SK-N-SH treated with all-trans-retinoic acid at 6 μM for 48 hours (cell line): ENCODE data around the gene RARS2.

ENCODE experiments used
- CREB5 ChIP-seq: fragments of 250-450 bp; sonication (Bioruptor Pico); IDR thresholded peaks from 2 replicates; pipeline ENCODE4 v1.5.1; 2020; ENCODE audit warnings: low read depth, mild to moderate bottlenecking, moderate library complexity
- CSRNP3 ChIP-seq: fragments of 250-450 bp; sonication (Bioruptor Pico); IDR thresholded peaks from 2 replicates; pipeline ENCODE4 v1.5.1; 2021; ENCODE audit warnings: mild to moderate bottlenecking, moderate library complexity
- GLIS3 ChIP-seq: fragments of 250-450 bp; sonication (Bioruptor Pico); IDR thresholded peaks from 2 replicates; pipeline ENCODE4 v1.5.0; 2020; ENCODE audit warnings: mild to moderate bottlenecking, moderate library complexity
- PATZ1 ChIP-seq: fragments of 250-450 bp; sonication (Bioruptor Pico); IDR thresholded peaks from 2 replicates; pipeline ENCODE4 v1.8.0; 2020; ENCODE audit warnings: mild to moderate bottlenecking, moderate library complexity, borderline replicate concordance
- RARB ChIP-seq: fragments of 250-450 bp; sonication (Bioruptor Pico); IDR thresholded peaks from 2 replicates; pipeline ENCODE4 v1.8.0; 2021; ENCODE audit warnings: mild to moderate bottlenecking, moderate library complexity
- SNAI2 ChIP-seq: fragments of 250-450 bp; sonication (Bioruptor Pico); IDR thresholded peaks from 2 replicates; pipeline ENCODE4 v1.5.0; 2020; ENCODE audit warnings: mild to moderate bottlenecking, moderate library complexity
- TSHZ2 ChIP-seq: fragments of 250-450 bp; sonication (Bioruptor Pico); IDR thresholded peaks from 2 replicates; pipeline ENCODE4 v1.5.0; 2020; ENCODE audit warnings: mild to moderate bottlenecking, moderate library complexity
- ZFP3 ChIP-seq: fragments of 250-450 bp; sonication (Bioruptor Pico); IDR thresholded peaks from 2 replicates; pipeline ENCODE4 v1.5.0; 2020; ENCODE audit warnings: mild to moderate bottlenecking, moderate library complexity
- ZFP30 ChIP-seq: fragments of 450-650 bp; formaldehyde crosslinking; IDR thresholded peaks from 2 replicates; pipeline ENCODE4 v1.5.0; 2022; ENCODE audit warnings: mild to moderate bottlenecking, moderate library complexity
- ZNF70 ChIP-seq: fragments of 450-650 bp; formaldehyde crosslinking; IDR thresholded peaks from 2 replicates; pipeline ENCODE4 v1.5.0; 2020; ENCODE audit warnings: mild to moderate bottlenecking, moderate library complexity

DNA sequence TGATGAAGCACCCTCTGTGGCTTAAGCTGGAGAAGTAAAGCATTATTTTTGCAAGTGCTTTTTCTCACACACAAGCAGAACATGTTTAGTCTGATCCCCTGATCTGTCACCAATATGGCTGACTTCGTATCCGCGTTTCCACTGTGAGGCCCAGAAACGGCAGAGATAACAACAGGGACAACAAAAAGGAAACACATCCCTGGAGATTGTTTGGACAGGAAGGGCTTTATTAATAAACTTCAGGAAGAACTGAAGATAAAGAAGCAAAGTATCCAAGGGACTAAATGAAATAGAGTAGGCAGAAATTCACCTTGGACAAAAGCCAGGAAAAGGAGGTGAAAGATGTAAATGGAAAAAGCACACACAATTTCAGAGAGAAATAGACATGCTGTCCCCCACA, 49.2 kb downstream of the RARS2 start:
- TF ChIP-seq GLIS3 (CRISPR knock-in tag): no peak
- no peak for TF ChIP-seq ZFP30 (CRISPR knock-in tag)
- no peak for TF ChIP-seq ZFP3 (CRISPR knock-in tag)
- TF ChIP-seq ZNF70: no peak
- no peak for TF ChIP-seq CSRNP3
- TF ChIP-seq SNAI2 (CRISPR knock-in tag): no peak
- TF ChIP-seq CREB5 (CRISPR knock-in tag): no peak
- no peak for TF ChIP-seq RARB (CRISPR knock-in tag)
- TF ChIP-seq TSHZ2 (CRISPR knock-in tag): no peak
- TF ChIP-seq PATZ1 (CRISPR knock-in tag): no peak
